GM21737 (cell line): ENCODE data around the gene ADNP2.

ENCODE experiments used
- ATAC-seq: cut with Tn5 transposase; IDR thresholded peaks from one replicate; pipeline ENCODE4 v1.9.1; 2021; ENCODE audit warnings: mild to moderate bottlenecking, moderate library complexity; ENCODE audit not compliant: unreplicated experiment

Gene ADNP2

DNA sequence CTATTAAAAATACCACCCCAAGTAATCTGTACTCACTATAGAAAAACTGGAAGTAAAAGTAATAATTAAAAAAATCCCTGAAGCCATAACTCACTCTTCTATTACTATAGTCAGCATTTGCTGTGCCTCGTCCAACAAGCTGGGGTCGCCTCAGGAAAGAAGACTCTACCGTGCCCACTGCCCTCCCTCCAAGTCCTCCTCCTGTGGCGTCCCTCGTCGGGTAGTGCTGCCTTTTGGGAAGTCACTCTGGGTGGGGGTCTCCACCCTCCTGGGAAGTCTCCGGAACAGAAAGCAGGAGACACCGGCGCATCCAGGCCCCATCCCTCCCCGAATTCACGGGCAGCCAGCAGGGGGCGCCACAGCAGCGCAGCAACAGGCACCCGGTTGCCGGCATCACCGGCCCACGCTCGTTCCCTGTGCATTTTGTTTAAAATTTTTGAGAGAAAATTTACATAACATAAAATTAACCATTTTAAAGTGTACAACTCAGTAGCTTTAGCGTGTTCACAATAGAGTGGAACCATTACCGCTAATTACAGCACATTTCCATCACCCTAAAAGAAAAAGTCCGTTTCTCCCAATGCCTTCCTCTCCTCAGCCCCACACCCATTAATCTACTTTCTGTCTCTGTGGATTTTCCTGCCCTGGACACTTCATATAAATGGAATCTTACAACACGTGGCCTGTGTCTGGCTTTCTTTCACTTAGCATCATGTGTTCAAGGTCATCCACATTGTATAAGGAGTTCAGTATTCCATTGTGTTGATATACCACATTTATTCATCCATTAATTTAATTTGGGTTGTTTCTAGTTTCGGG is 62.2 kb downstream of the ADNP2 start:
- no peak for ATAC-seq

DNA sequence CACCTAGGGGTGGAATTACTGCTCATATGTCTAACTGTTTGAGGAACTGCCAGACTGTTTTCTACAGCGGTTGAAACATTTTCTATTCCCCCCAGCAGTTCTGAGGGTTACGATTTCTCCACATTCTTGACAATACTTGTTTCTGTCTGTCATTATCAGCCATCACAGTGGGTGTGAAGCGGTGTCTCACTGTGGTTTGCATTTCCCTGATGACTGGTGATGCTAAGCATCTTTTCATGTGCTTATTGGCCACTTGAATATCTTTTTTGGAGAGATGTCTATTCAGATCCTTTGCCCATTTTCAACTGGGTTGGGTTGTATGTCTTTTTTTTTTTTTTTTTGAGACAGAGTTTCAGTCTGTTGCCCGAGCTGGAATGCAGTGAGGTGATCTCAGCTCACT is 63.0 kb downstream of the ADNP2 start:
- no peak for ATAC-seq

DNA sequence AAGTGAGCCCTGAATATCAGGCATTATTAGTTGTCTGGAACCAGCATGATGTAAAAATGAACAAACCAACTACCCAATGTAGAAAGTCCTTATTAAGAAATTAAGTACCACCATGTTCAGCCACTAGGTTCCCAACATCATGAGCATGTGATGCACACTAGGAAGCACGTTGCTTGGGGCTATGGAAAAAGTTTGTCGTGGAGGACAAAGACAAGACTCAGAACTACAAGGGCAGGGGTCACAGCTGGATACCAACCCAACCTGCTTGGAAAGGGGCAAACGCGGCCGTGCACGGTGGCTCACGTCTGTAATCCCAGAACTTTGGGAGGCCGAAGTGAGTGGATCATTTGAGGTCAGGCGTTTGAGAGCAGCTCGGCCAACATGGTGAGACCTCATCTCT is 64.0 kb downstream of the ADNP2 start:
- ATAC-seq = no peak

DNA sequence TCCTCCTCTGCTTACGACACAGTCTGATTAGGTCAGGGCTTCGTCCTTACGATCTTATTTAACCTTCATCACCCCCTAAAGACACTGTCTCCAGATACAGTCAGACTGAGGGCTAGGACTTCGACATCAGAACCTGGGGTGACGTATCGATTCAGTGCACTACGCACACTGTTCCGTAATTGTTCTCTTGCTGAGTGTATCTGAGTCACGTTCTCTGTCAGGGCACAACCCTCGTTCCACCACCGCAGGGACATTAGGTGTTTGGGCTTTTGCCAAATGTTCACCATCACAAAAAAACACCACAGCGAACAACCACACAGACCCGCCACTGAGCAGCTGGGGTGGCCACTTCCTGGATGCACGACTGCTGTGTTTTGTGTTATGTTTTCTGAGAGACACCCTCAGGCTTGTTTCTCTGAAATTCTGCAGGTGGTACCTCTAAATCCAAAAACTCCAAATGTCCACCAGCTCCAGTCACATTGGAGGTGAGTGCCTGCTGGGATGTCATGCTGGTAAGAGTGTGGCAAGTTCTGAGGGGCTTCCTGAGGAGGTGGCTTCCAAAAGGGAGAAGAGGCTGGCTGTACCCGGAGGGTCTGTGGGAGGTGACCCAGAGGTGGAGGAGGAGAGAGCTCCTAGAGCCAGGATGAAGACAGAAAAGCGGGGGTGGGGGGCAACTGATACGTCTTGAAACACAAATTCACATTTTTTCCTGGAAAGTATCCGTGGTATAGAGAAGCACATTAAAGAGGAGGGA is 66.6 kb downstream of the ADNP2 start:
- ATAC-seq = no peak

DNA sequence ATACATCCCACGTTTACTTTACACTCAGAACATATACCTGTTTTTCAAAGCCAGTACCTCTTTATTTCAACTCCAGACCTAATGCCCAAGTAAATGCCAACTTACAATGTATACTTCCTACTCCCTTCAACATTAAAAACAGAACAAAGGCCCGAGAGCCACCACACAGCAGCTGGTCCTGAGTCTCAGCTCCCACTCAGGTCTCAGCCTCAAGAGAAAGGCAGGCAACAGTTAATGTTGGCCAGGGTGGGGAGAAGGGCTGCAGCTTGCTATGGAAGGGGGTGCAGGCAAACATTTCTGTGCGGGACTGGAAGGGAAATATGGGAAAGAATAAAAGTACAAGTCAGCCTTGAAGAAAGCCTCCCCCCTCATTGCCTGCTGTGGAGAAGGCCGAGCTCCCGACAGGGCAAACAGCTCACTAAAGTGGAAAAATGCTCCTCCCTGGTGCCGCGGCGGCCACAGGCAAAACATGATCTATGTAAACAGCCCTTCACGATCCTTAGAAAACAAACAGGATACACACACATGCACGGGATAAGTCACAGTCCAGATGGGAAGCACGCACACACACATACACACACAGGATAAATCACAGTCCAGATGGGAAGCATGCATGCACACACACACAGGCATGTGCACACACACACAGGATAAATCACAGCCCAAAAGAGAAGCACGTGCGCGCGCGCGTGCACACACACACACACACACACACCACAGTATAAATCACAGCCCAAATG is 67.4 kb downstream of the ADNP2 start:
- ATAC-seq = no peak

DNA sequence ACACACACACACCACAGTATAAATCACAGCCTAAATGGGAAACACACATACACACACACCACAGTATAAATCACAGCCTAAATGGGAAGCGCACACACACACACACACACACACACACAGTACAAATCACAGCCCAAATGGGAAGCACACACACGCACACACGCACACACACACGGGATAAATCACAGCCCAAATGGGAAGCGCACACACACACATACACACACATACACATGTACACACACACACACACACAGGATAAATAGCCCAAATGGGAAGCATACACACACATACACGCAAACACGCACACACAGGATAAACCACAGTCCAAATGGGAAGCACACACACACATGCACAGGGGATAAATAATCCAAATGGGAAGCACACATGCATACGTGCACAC is 68.1 kb downstream of the ADNP2 start:
- no peak for ATAC-seq

DNA sequence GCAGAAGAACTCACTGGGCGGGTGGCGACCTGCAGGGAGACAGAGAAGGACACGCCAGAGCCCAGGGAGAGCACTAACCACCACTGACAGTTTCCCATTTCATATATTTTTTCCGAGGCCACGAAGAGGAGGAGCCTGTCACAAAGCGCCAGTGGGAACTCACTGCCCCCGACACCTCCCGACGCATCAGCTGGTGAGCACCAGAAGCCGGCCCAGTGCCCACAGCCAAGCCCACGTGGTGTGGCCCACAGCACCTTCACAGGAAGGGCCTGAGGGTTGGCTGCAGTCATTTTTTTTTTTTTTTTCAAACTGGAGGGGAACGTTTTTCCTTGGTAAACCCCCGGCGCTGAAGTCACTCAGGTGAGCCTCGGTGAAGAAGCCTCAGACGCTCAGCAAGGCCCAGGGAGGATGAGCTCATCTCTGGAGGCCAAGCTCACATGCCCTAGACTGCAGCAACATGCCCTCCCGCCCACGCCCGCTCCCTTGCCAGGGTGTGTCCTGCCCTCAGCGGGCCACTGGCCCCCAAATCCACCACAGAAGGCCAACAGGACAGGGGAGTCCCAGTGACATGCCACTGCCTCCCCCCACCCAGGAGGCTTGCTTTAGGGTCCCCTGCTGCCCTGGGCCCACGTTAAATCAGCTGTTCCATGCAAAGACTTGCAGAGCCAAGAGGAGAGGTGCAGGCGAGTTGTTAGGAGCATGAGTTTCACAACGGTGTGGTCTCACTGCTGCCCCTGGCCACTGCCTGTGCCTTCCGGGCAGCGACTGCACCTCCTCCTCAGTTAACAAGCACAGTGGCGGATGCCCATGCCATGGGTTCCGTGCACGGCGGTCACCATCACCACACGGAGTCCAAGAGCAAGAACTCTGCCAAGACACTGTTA is 70.1 kb downstream of the ADNP2 start:
- no peak for ATAC-seq

DNA sequence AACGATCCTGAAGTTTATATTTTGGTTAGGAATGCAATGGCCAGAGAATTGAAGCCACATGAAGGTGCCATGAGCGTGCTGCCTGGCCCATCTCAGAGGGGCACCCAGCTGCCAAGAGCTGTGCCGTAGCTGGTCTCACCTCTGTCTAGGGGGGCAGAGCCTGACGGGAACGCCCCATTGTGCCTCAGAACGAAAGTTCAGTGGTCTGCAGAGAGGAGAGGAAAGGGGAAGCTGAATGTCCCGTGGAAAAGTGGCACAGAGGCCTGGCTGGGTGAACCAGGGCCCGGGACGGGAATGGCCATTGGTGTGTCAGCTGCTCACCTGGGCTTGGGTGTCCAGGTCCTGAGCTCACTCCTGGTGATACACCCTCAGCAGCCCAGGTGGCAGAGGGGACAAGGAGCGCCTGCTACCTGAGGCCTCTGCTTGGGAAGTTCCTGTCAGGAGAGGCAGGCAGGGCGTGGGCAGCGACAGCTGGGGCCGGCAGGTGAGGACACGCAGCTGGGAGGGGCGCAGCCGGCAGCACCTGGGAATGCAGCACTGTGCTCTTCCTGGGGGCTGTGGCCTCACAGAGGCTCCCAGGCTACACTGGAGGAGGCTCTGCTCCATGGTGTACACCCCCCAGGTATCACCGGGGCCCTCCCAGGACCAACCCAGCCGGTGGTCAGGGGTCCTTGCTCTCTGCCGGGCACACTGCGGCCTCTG is 70.9 kb downstream of the ADNP2 start:
- ATAC-seq = no peak

DNA sequence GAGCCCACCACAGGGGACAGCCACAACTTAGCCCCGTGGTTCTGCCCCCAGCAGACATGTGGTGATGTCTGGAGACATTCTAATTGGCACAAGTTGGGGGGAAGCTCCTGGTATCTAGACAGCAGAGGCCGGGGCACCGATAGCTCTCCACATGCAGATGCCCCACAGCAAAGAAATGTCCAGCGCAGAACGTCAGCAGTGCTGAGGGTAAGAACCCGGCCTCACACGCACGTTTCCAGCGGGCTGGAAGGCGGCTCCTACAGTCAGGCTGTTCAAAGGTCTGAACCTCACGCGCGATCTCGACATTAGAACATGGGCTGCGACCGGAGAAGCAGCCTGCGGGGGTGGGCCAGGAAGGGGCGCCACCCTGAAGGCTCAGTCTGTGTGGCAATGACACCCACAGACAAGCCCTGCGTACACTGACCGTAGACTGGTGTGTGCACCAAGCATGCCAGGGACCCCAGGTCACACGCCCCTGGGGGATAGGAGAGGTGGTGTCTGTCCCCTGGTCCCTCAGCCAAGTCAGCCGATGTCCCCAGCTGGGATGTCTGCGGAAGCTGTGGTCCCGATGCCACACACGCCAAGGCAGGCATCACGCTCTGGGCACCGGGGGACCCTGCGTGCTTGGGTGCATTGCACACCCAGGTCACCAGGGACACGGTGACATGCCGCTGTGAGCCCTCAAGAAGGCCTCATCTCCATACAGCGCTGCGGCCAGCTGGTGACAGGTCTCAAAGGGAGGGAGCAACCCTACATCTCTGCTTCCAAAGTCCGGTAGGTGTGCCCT is 71.9 kb downstream of the ADNP2 start:
- no peak for ATAC-seq

DNA sequence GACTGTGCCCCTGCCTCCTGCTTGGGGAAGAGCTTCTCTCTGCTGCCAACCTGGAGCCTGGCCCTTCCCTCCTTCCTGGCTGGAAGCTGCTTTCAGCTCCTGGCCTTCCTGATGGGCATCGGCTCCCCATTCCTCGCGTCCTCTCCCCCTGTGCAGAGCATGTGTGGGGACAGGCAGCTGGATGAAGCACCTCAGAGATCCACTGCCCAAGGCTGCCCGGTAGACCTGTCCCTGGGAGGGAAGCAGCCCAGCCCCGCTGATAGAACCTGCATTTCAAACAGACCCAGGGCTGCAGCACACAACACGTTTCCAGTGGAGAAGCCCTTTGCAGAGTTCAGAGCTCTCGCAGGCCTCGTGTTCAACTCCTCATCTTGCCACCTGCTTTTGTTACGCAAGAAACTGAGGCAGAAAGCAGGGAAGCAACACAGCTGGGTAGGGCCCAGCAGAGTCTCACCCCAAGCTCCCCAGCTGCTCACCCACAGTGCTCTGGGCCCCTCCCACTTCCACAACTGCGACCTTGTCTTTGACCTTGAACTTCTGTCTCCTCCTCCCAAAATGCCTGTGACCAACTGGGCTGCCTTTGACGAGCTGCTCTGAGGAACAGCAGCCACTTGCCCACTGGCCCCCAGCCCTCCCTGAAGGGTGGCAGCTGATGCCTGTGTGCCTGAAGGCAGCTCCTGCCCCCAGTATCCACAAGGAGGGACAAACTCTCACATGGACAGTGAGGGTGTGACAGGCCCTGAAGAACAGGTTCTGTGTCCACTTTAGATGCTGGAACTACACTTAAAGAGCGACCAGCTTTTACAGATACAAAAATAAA is 72.8 kb downstream of the ADNP2 start:
- no peak for ATAC-seq

DNA sequence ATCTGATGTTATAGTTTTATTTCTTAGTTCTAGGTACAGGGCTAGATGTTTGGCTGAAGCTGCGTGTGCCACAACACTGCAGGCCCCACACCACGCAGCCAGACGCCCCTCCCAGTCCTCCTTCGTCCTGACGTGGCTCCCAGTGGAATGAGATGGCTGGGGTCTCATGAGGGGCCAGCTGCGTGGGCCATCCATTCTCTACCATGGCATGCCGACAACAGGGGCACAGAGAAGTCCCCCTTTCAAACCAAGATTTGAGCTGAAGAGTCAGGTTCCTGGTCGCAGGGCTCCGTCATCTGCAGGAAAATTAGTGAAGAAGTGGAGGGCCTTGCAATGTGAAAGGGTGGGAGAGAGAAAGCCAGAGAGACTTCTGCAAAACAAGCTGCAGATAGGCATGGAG is 73.8 kb downstream of the ADNP2 start:
- ATAC-seq = no peak

DNA sequence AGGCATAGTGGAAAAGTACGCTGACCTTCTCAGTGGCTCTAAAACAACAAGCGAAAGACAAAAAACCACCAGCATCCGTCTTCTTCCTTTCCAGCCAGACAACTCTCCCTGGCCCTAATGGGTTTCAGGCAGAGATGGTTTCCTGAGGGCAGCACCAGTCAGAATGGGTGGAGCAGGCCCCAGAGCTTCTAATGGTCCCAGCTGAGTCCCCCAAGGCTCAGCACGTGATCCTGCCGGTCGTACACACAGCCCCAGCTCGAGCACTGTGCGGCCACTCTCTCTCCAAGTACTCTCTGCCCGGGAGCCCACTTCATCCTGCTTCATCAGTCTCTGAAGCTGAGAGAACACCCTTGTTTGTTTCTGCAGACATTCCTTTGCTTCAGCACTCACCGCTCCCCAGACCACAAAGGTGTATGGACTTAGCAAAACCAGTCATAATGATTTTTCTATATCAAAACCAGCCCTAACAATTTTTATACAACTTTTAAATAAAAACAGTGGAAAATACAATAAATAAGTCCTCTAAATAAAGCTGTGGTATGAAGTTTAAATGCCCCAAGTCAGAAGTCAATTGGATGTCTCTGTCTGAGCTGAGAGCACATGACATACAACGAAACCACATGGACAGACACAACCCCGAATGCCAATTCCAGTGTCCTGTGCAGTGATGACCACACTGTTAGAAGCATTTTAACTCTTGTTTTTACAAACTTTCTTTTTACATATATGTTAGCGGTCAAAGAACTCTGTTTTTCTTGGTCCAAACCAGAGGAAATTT is 74.4 kb downstream of the ADNP2 start:
- ATAC-seq = no peak

DNA sequence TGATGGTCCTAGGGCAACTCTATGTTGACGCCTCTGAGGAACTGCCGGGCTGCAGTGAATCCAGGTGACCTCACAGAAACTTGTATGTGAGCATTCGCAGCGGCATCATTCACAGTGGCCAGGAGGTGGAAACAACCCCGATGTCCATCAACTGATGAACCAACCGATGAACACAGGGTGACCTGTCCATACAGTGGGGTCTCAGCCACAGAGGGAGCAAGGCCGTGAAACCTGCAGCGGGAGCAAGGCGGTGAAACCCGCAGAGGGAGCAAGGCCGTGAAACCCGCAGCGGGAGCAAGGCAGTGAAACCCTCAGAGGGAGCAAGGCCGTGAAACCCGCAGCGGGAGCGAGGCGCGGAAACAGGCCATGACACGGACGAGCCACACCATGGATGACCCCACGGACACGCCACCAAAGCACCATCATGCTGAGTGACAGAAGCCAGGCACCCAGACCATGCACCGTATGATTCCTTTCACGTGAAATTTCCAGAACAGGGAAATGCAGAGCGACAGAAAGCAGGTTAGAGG is 75.2 kb downstream of the ADNP2 start:
- ATAC-seq = no peak

DNA sequence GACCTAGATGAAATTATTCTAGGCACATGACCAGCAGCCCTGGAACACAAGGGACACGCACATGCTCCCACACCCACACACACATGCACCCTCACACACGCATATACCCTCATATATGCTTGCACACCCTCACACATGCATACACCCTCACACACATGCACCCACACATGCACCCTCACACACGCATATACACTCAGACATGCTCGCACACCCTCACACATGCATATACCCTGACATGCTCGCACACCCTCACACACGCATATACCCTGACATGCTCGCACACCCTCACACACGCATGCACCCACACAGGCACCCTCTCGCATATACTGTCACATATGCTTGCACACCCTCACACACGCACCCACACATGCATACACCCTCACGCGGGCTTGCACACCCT is 76.5 kb downstream of the ADNP2 start:
- ATAC-seq = no peak

DNA sequence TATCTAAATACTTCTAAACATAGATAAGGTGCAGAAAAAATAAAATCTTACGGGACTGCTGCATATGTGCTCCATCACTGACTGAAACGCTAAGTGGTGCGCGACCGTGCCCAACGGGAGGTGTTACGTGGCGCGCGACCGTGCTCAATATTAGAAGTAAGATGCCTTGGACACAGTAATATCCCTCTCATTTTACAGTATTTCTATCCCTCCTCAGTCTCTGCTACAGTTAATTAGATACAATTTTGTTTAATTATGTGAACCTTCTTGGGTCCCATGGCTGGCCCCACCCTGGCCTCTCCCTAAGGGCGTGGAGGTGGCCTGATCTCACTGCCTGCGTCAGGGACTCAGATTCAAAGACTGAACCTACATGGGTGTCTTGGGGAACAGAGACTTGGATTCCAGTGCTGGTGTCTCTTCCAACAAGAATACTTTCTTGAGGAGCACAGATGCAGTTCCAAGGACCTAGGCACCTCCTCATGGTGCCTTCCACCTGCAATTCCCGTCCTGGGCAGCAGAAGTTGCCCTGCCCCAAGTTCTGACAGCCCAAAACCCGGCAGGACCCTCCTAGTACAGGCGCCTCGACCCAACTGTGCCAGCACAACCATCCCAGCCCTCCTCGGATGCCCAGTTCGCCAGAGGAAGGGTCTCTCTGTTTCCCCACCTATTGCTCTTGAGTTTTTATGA is 79.0 kb downstream of the ADNP2 start:
- ATAC-seq = no peak

DNA sequence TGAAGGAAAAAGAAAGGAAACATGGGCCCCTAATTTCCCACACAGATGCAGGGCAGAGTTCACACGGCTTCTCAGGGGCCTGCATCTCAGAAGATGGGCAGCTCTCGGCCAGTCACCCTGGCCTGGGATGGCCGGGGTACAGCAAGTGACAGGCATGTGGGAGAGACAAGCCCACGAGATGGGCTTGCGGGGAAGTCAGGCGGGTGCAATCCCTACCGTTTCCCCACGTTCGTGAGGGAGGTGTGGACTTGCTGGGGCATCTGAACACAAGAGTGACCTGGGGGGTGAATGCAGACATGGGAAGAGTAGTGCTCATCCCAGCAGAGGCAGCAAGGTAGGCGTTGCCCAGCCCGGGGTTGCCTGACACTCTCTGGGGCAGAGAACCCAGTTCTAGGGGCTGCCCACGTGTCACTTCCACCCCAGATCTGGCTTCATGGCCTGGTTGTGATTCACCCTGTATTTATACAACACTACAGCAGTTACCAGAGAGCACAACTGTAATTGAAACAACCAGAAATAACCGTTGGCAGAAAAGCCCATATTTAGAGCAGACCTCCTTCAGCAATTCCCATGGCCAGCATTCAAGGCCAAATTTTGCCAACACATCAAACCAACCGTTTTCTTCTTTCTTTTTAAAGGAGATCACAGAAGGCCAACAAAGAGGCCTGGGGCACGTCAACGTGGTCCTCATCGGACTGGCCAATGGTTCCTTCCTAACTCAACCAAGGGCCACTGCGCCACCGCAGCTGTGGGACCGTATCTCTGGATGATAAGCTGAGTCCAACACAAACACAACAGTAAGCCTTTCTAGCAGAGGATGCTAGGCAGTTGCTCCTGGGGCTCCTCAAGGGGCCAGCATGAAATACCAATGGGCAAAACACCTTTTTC is 79.8 kb downstream of the ADNP2 start:
- ATAC-seq = no peak
